OCI-LY3 (cell line): ENCODE results near the gene ALKBH5.

Experiments used
- CTCF ChIP-seq: fragments of 200-600, 300-600 bp; sonication (generic); IDR thresholded peaks from 2 replicates; pipeline ENCODE4 v1.5.1; 2014; ENCODE audit warnings: antibody characterized with exemption, low read length, low read depth
- EZH2phosphoT487 ChIP-seq: fragments of 200-600 bp; shearing (Covaris generic); IDR thresholded peaks from 2 replicates; pipeline ENCODE4 v1.6.1; 2018; ENCODE audit warnings: antibody characterized with exemption, mixed run types, low read depth

- no peak for TF ChIP-seq CTCF
- TF ChIP-seq EZH2phosphoT487: no peak
Measured at GRCh38 chr17:18177133-18177532, 6.5 kb upstream of the ALKBH5 start.
